Measurements from ENCODE around the gene SEL1L3. TPM values are rescaled to one million over a fixed set of nuclear protein-coding genes. Genes with fewer than 3 reads are reported as not detected.

SEL1L3 gene
- total RNA-seq, 1 experiment from 2014 or later: 48.3 TPM

- H3K36me3 Mint-ChIP-seq (ENCODE audit: insufficient read depth in 1 of 3, low read depth in 3 of 3): no peaks in the 10 kb centered on the region
- Histone ChIP-seq H3K4me1 (ENCODE audit: insufficient read depth, low read length) (no peaks in the 10 kb centered on the region), H2BK5ac (ENCODE audit: insufficient read length, low read length) (no peak overlapping the region), H3K9ac (ENCODE audit: extremely low read depth, insufficient read length, low read length) (no peak overlapping the region), H2AFZ (ENCODE audit: low read length) (no peak overlapping the region), H2BK12ac (ENCODE audit: insufficient read length, low read depth, low read length) (no peak overlapping the region), H3K79me2 (ENCODE audit: insufficient read depth, low read length) (no peaks in the 10 kb centered on the region), H3K4me2 (ENCODE audit: insufficient read depth, insufficient read length, low read length) (no peak overlapping the region), H3K79me1 (ENCODE audit: insufficient read depth, low read depth, low read length, poor library complexity, severe bottlenecking) (no peaks in the 10 kb centered on the region), H3K18ac (ENCODE audit: insufficient read length, low read depth, low read length) (no peak overlapping the region), H3K23me2 (ENCODE audit: insufficient read length, low read depth, low read length, poor library complexity, severe bottlenecking) (no peaks in the 10 kb centered on the region), H3K27ac (ENCODE audit: insufficient read length, low read depth, low read length) (no peak overlapping the region), H3K56ac (ENCODE audit: insufficient read length, low read depth, low read length) (no peak overlapping the region), H3T11ph (ENCODE audit: low read length) (no peak overlapping the region), H2BK20ac (ENCODE audit: low read depth, low read length, poor library complexity, severe bottlenecking) (no peak overlapping the region), H3K23ac (ENCODE audit: insufficient read length, low read depth, low read length) (no peak overlapping the region), H2BK120ac (ENCODE audit: low read depth, low read length, poor library complexity, severe bottlenecking) (no peak overlapping the region), H3K27me3 (ENCODE audit: insufficient read depth, low read length) (no peaks in the 10 kb centered on the region), H3K14ac (ENCODE audit: insufficient read depth, low read length) (no peak overlapping the region), H4K5ac (ENCODE audit: insufficient read length, low read depth, low read length) (no peak overlapping the region), H3K9me3 (ENCODE audit: control insufficient read depth, low read depth, low read length) (no peaks in the 10 kb centered on the region), H2BK15ac (ENCODE audit: low read depth, low read length) (no peak overlapping the region), H3K4ac (ENCODE audit: low read depth, low read length) (no peak overlapping the region), H4K20me1 (ENCODE audit: control insufficient read depth, insufficient read depth, insufficient read length) (no peaks in the 10 kb centered on the region), H4K91ac (ENCODE audit: insufficient read length, low read depth, low read length) (no peak overlapping the region), H4K8ac (replicated peaks; ENCODE audit: insufficient read length, low read depth, low read length) (no peak overlapping the region), H2AK5ac (ENCODE audit: insufficient read length, low read length) (no peak overlapping the region)
- H3K9me3 Mint-ChIP-seq: no peaks in the 10 kb centered on the region; a peak in 1 of 5 replicates
- H3K27me3 Mint-ChIP-seq (ENCODE audit: low read depth): no peaks in the 10 kb centered on the region; the same call in 1 of the 2 replicates
- H3K27ac Mint-ChIP-seq: no peak overlapping the region
- H3K4me1 Mint-ChIP-seq: peaks cover 0 to 9% of the 10 kb centered on the region in 2 experiments; a peak in 3 of 4 replicates
- TF ChIP-seq CTCF (conservative IDR thresholded peaks at IDR 0.05): no peak
- H3K4me3 Mint-ChIP-seq: no peak overlapping the region
- WGBS (ENCODE audit: extremely low coverage, insufficient read length, low lambda C conversion rate): no CpG with 5 or more reads among the region's 7 CpGs
- no peak for DNase-seq
These were observed 12.5 kb upstream of the SEL1L3 start for GRCh38 chr4:25875281-25875745.

Data from H9 (cell line).